Fibroblast of the aortic adventitia (primary cell): ENCODE data around the gene SMIM36. TPM values are rescaled to one million over a fixed set of nuclear protein-coding genes. Genes with fewer than 3 reads are reported as not detected.
"Not testable (repeated sequence)": the region's sequence is repeated elsewhere in the genome, so short reads cannot be mapped to it uniquely, and the experiment has no call there.

ENCODE experiments used
- DNase-seq: peaks from one replicate; pipeline ENCODE4 v3.0.0-alpha.2; 2010; ENCODE audit warnings: low read depth
- H3K4me3 ChIP-seq: 2 replicates; pipeline ENCODE4 v1.5.1; 2011; ENCODE audit warnings: low read depth, mild to moderate bottlenecking, control low read depth, low read length, moderate library complexity
- CTCF ChIP-seq: IDR thresholded peaks from 2 replicates; pipeline ENCODE4 v1.5.1; 2011; ENCODE audit warnings: mild to moderate bottlenecking, low read length, control low read depth, inconsistent platforms; ENCODE audit not compliant: insufficient read depth
- total RNA-seq: library from RNA; depleted of rRNA; stranded (reverse); fragments of >200 nt; gene quantifications from 2 replicates; pipeline ENCODE4 v1.2.3, GENCODE V29; 2012; ENCODE audit warnings: low replicate concordance

Gene SMIM36
- total RNA-seq, 1 donor = not detected

- H3K4me3 ChIP-seq = no peak overlapping the region
- no peak for TF ChIP-seq CTCF
- no peak for DNase-seq
Observed at GRCh38 chr17:55413825-55414489, 97.3 kb downstream of the SMIM36 start.

GRCh38 chr17:55411463-55411855 lies 99.8 kb downstream of the SMIM36 start:
- no peak overlapping the region for H3K4me3 ChIP-seq
- no peak for TF ChIP-seq CTCF
- DNase-seq = no peak

GRCh38 chr17:55410722-55411462 lies 100.4 kb downstream of the SMIM36 start:
- TF ChIP-seq CTCF = no peak
- DNase-seq = peak; percentile 33
- H3K4me3 ChIP-seq = no peak overlapping the region

- TF ChIP-seq CTCF = no peak
- DNase-seq = no peak
- no peak overlapping the region for H3K4me3 ChIP-seq
Observed at GRCh38 chr17:55409030-55409800, 102.0 kb downstream of the SMIM36 start.

- no peak overlapping the region for H3K4me3 ChIP-seq
- no peak for TF ChIP-seq CTCF
- DNase-seq = no peak
Observed at GRCh38 chr17:55407641-55408566, 103.3 kb downstream of the SMIM36 start.

GRCh38 chr17:55405600-55405999 lies 105.7 kb downstream of the SMIM36 start:
- no peak for DNase-seq

GRCh38 chr17:55404197-55404596 lies 107.1 kb downstream of the SMIM36 start:
- not testable (repeated sequence) for H3K4me3 ChIP-seq, DNase-seq

More at GRCh38 chr17:55405600-55405999, 105.7 kb downstream of the SMIM36 start:
- H3K4me3 ChIP-seq = no peak overlapping the region
- TF ChIP-seq CTCF = no peak
